Body of pancreas (tissue), 4 donors: ENCODE results near the gene HEBP2.

Source experiments
- CTCF ChIP-seq, 7 experiments: fragments of 450-650 bp in 4 of 7; fragments of 200-600 bp in 3 of 7; sonication (generic) in 3 of 7; IDR thresholded peaks; one replicate each; pipeline ENCODE4 v1.5.1; 2016 to 2019; ENCODE audit warnings: antibody characterized with exemption in 7 of 7
- POLR2A ChIP-seq, 3 donors: fragments of 450-650 bp; IDR thresholded peaks; one replicate each; pipeline ENCODE4 v1.6.1; 2016; ENCODE audit warnings: antibody characterized with exemption in 3 of 3, mild to moderate bottlenecking in 2 of 3

- TF ChIP-seq POLR2A (IDR thresholded peaks at IDR 0.05) (no peak), CTCF (IDR thresholded peaks at IDR 0.05) (no peak)
Measured at GRCh38 chr6:138468320-138469015, 64.4 kb downstream of the HEBP2 start.
